ENCODE measurements around the gene ZNF14.
"Not testable (repeated sequence)": the region's sequence is repeated elsewhere in the genome, so short reads cannot be mapped to it uniquely, and the experiment has no call there.

The ZNF14 gene

GRCh38 chr19:19686580-19686979, 46.3 kb downstream of the ZNF14 start:
- no peak for TF ChIP-seq CTCF (conservative IDR thresholded peaks at IDR 0.05; ENCODE audit: low read depth)
- DNase-seq (ENCODE audit: low spot score), result no peak
- H3K27ac ChIP-seq, result no peak overlapping the region
- POLR2A ChIA-PET (ENCODE audit: low non-redundant PET), result no interaction called here
- CTCF ChIA-PET, result no interaction called here

GRCh38 chr19:19686119-19686518, 46.8 kb downstream of the ZNF14 start:
- CTCF ChIA-PET, result interaction anchor here (0.6 kb wide), 1 partner anchor 28 kb away, joined by 3 read pairs; no protein-coding TSS in a partner anchor
- DNase-seq (ENCODE audit: low spot score); POLR2A ChIA-PET (ENCODE audit: low non-redundant PET); H3K27ac ChIP-seq: not testable (repeated sequence)

DNA sequence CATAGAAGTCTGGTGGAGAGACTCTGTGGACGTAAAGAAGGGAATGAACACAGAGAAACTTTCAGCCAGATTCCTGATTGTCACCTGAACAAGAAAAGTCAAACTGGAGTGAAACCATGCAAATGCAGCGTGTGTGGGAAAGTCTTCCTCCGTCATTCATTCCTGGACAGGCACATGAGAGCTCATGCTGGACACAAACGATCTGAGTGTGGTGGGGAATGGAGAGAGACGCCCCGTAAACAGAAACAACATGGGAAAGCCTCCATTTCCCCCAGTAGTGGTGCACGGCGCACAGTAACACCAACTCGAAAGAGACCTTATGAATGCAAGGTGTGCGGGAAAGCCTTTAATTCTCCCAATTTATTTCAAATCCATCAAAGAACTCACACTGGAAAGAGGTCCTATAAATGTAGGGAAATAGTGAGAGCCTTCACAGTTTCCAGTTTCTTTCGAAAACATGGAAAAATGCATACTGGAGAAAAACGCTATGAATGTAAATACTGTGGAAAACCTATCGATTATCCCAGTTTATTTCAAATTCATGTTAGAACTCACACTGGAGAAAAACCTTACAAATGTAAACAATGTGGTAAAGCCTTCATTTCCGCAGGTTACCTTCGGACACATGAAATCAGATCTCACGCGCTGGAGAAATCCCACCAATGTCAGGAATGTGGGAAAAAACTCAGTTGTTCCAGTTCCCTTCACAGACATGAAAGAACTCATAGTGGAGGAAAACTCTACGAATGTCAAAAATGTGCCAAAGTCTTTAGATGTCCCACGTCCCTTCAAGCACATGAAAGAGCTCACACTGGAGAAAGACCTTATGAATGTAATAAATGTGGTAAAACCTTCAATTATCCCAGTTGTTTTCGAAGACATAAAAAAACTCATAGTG, 53.5 kb downstream of the ZNF14 start:
- no peak for TF ChIP-seq CTCF (conservative IDR thresholded peaks at IDR 0.05; ENCODE audit: low read depth)
- no peak overlapping the region for H3K27ac ChIP-seq
- ChIA-PET POLR2A (ENCODE audit: low non-redundant PET) (no interaction called here), CTCF (no interaction called here)
- DNase-seq (ENCODE audit: low spot score), result no peak

GRCh38 chr19:19677579-19677978, 55.3 kb downstream of the ZNF14 start:
- no peak for TF ChIP-seq CTCF (conservative IDR thresholded peaks at IDR 0.05; ENCODE audit: low read depth)
- ChIA-PET CTCF (no interaction called here), POLR2A (ENCODE audit: low non-redundant PET) (no interaction called here)
- DNase-seq (ENCODE audit: low spot score), result no peak
- no peak overlapping the region for H3K27ac ChIP-seq

DNA sequence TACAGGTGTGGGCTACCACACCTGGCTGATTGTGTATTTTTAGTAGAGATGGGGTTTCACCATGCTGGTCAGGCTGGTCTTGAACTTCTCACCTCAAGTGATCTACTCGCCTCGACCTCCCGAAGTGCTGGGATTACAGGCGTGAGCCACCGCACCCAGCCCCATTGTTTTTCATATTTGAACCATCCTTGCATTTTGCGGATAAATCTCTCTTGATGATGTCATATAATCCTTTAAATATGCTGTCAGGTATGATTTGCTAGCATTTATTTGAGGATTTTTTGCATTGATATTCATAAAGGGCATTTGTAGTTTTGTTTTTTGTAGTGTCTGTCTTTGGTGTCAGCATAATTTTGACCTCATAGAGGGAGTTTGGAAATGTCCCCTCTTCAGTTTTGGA, 58.6 kb downstream of the ZNF14 start:
- no peak for TF ChIP-seq CTCF (conservative IDR thresholded peaks at IDR 0.05; ENCODE audit: low read depth)
- DNase-seq (ENCODE audit: low spot score), result no peak
- H3K27ac ChIP-seq, result no peak overlapping the region
- POLR2A ChIA-PET (ENCODE audit: low non-redundant PET), result no interaction called here
- CTCF ChIA-PET, result no interaction called here

- no peak overlapping the region for H3K27ac ChIP-seq
- DNase-seq (ENCODE audit: low spot score), result no peak
- POLR2A ChIA-PET (ENCODE audit: low non-redundant PET), result no interaction called here
- TF ChIP-seq CTCF (conservative IDR thresholded peaks at IDR 0.05; ENCODE audit: low read depth), result no peak
- CTCF ChIA-PET, result no interaction called here
Observed at GRCh38 chr19:19672816-19673215, 60.1 kb downstream of the ZNF14 start.

DNA sequence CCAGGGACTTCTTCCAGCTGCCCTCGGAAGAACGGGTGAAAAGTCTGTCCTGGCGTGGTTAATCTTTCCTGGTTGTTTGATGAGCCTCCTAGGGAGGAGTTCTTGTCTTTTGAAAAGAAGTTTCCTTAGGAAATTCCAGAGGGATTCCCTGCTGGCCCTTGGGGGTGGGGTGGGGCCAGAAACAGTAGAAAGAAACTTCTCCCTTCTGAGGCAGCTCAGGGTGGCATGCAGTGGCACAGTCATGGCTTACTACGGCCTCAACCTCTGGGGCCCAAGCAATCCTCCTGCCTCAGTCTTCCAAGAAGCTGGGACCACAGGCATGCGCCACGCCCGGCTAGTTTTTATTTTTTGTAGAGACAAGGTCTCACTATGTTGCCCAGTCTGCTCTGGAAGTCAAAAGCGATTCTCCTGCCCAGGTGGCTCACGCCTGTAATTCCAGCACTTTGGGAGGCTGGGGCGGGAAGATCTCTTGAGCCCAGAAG, 62.8 kb downstream of the ZNF14 start:
- CTCF ChIA-PET, result no interaction called here
- POLR2A ChIA-PET (ENCODE audit: low non-redundant PET), result no interaction called here
- no peak for TF ChIP-seq CTCF (conservative IDR thresholded peaks at IDR 0.05; ENCODE audit: low read depth)

More for the DNA sequence above, 62.8 kb downstream of the ZNF14 start:
- H3K27ac ChIP-seq, result peak overlapping the region; percentile 91
- DNase-seq (ENCODE audit: low spot score), result no peak

Measured in RWPE1 (cell line).